PFSK-1 (cell line): ENCODE data around the gene ZNF518A.

Experiments
- FOXP2 ChIP-seq: optimal IDR thresholded peaks from 2 replicates; pipeline ENCODE3; 2011; ENCODE audit warnings: borderline replicate concordance, control low read depth, inconsistent platforms; ENCODE audit not compliant: insufficient read depth; ENCODE audit errors: extremely low read length, extremely low read depth
- POLR2AphosphoS5 ChIP-seq: IDR thresholded peaks from 2 replicates; pipeline ENCODE4 v1.6.1; 2012; ENCODE audit warnings: low read depth, mild to moderate bottlenecking, control low read depth, low read length, moderate library complexity
- REST ChIP-seq, 2 experiments: IDR thresholded peaks; 2 replicates each; pipeline versions ENCODE4 v1.6.1 to v1.8.0; 2011 to 2012; ENCODE audit warnings: low read depth in 2 of 2, low read length in 2 of 2, control low read depth in 1 of 2, inconsistent platforms in 1 of 2, mild to moderate bottlenecking in 1 of 2, moderate library complexity in 1 of 2; ENCODE audit not compliant: insufficient read depth in 1 of 2
- SIN3A ChIP-seq: IDR thresholded peaks from 2 replicates; pipeline ENCODE4 v1.6.1; 2012; ENCODE audit warnings: mild to moderate bottlenecking, low read length, moderate library complexity, borderline replicate concordance; ENCODE audit not compliant: insufficient read depth
- TAF1 ChIP-seq: IDR thresholded peaks from 2 replicates; pipeline ENCODE4 v1.6.1; 2012; ENCODE audit warnings: low read length, control low read depth, borderline replicate concordance; ENCODE audit not compliant: insufficient read depth

ZNF518A gene

GRCh38 chr10:96176985-96177384, 46.9 kb downstream of the ZNF518A start:
- TF ChIP-seq TAF1 (no peak), FOXP2 (no peak), SIN3A (no peak), POLR2AphosphoS5 (no peak), REST (IDR thresholded peaks at IDR 0.05; ENCODE audit: insufficient read depth in 1 of 2, low read depth in 2 of 2, low read length in 2 of 2) (no peak)

GRCh38 chr10:96188421-96188820, 58.3 kb downstream of the ZNF518A start:
- TF ChIP-seq TAF1 (no peak), FOXP2 (no peak), POLR2AphosphoS5 (no peak), SIN3A (no peak), REST (IDR thresholded peaks at IDR 0.05; ENCODE audit: insufficient read depth in 1 of 2, low read depth in 2 of 2, low read length in 2 of 2) (no peak)

GRCh38 chr10:96188916-96189315, 58.8 kb downstream of the ZNF518A start:
- no peak for TF ChIP-seq POLR2AphosphoS5
- no peak for TF ChIP-seq REST (IDR thresholded peaks at IDR 0.05; ENCODE audit: insufficient read depth in 1 of 2, low read depth in 2 of 2, low read length in 2 of 2)
- TF ChIP-seq SIN3A, result no peak
- no peak for TF ChIP-seq FOXP2
- no peak for TF ChIP-seq TAF1

GRCh38 chr10:96201525-96201924, 71.4 kb downstream of the ZNF518A start:
- TF ChIP-seq REST (IDR thresholded peaks at IDR 0.05; ENCODE audit: insufficient read depth in 1 of 2, low read depth in 2 of 2, low read length in 2 of 2), result no peak
- TF ChIP-seq POLR2AphosphoS5, result no peak
- TF ChIP-seq TAF1, result no peak
- no peak for TF ChIP-seq FOXP2
- no peak for TF ChIP-seq SIN3A

GRCh38 chr10:96205580-96205979, 75.5 kb downstream of the ZNF518A start:
- TF ChIP-seq FOXP2, result no peak
- TF ChIP-seq TAF1, result no peak

- TF ChIP-seq SIN3A, result no peak
Observed at GRCh38 chr10:96208271-96208670, 78.2 kb downstream of the ZNF518A start.
